A673 (cell line): ENCODE measurements around the gene SP6.

Experiments
- EZH2 ChIP-seq: fragments of 200-600 bp; sonication (generic); IDR thresholded peaks from 2 replicates; pipeline ENCODE4 v1.6.1; 2017; ENCODE audit warnings: borderline replicate concordance, low read depth, mild to moderate bottlenecking, mixed read lengths, antibody characterized with exemption, low read length; ENCODE audit not compliant: poor library complexity, severe bottlenecking
- TF ChIP-seq, protein P1 (sequence below): fragments of 300-800, 200-600 bp; sonication (generic); conservative IDR thresholded peaks from 2 replicates; pipeline ENCODE4 v1.5.1; 2017; ENCODE audit warnings: low read depth, mild to moderate bottlenecking, antibody characterized with exemption, low read length, moderate library complexity, mixed read lengths

DNA sequence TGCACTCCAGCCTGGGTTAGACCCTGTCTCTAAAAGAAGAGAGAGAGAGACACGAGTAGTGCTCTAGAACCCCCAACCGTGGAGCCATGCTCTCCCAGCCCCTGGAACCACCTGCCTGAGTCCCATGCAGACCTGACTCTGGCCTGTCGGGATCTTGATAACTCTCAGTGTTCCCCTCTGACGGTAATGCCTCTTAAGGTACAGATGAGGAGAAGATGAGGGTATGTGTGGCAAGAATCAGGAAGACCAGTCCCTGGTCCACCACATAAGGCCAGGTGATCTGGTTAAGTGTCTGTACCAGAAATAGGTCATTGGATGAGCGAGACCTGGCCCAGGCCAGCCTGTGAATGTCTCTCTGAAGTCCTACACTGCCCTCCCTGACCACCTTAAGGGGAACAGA is 47.8 kb downstream of the SP6 start:
- TF ChIP-seq, protein P1, sequence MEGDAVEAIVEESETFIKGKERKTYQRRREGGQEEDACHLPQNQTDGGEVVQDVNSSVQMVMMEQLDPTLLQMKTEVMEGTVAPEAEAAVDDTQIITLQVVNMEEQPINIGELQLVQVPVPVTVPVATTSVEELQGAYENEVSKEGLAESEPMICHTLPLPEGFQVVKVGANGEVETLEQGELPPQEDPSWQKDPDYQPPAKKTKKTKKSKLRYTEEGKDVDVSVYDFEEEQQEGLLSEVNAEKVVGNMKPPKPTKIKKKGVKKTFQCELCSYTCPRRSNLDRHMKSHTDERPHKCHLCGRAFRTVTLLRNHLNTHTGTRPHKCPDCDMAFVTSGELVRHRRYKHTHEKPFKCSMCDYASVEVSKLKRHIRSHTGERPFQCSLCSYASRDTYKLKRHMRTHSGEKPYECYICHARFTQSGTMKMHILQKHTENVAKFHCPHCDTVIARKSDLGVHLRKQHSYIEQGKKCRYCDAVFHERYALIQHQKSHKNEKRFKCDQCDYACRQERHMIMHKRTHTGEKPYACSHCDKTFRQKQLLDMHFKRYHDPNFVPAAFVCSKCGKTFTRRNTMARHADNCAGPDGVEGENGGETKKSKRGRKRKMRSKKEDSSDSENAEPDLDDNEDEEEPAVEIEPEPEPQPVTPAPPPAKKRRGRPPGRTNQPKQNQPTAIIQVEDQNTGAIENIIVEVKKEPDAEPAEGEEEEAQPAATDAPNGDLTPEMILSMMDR = no peak
- no peak for TF ChIP-seq EZH2
